ENCODE results near the gene WNK3. TPM values are rescaled to one million over a fixed set of nuclear protein-coding genes. Genes with fewer than 3 reads are reported as not detected.

The WNK3 gene
- total and polyA plus RNA-seq, 2 experiments from 2014 or later, result 27.6 to 57.5 TPM

- TF ChIP-seq ZNF462 (CRISPR knock-in tag; IDR thresholded peaks at IDR 0.05), result no peak
- no peak for TF ChIP-seq ZNF114 (CRISPR knock-in tag; IDR thresholded peaks at IDR 0.05)
- TF ChIP-seq STAT1 (IDR thresholded peaks at IDR 0.05; ENCODE audit: unreplicated experiment), result no peak
- no peak for TF ChIP-seq CTCF (conservative IDR thresholded peaks at IDR 0.05; ENCODE audit: low read depth in 2 of 2)
- no peak for TF ChIP-seq EZH2 (IDR thresholded peaks at IDR 0.05; ENCODE audit: low read depth, unreplicated experiment)
- no peak for TF ChIP-seq EZH2phosphoT487 (IDR thresholded peaks at IDR 0.05; ENCODE audit: unreplicated experiment)
- TF ChIP-seq REST (IDR thresholded peaks at IDR 0.05; ENCODE audit: unreplicated experiment), result no peak
Measured at GRCh38 chrX:54281676-54282075, 76.2 kb downstream of the WNK3 start (continued).
